HepG2 (cell line): ENCODE results near the gene TBC1D7. TPM values are rescaled to one million over a fixed set of nuclear protein-coding genes. Genes with fewer than 3 reads are reported as not detected.

ENCODE experiments used
- GLI4 ChIP-seq: sonication (generic); formaldehyde crosslinking; IDR thresholded peaks from 2 replicates; pipeline ENCODE4 v1.5.1; 2020; ENCODE audit warnings: missing genetic modification reagents, mild to moderate bottlenecking, moderate library complexity, borderline replicate concordance
- MXD4 ChIP-seq: IDR thresholded peaks from 2 replicates; pipeline ENCODE4 v1.6.1; 2016; ENCODE audit warnings: mild to moderate bottlenecking, missing biosample characterization, missing genetic modification reagents
- POGK ChIP-seq: sonication (generic); formaldehyde crosslinking; conservative IDR thresholded peaks from 2 replicates; pipeline ENCODE4 v1.8.0; 2022; ENCODE audit warnings: mild to moderate bottlenecking, moderate library complexity, missing genetic modification reagents
- SYNCRIP ChIP-seq: fragments of 200-400 bp; formaldehyde crosslinking; IDR thresholded peaks from 2 replicates; pipeline ENCODE4 v1.6.1; 2018; ENCODE audit warnings: mild to moderate bottlenecking, low read depth, low read length; ENCODE audit not compliant: insufficient read depth
- ZBTB40 ChIP-seq, 2 experiments: fragments of 450-650 bp in 1 of 2; sonication (generic) in 1 of 2; formaldehyde crosslinking in 1 of 2; IDR thresholded peaks; 2 replicates each; pipeline versions ENCODE4 v1.6.1 to v1.8.0; 2016 to 2022; ENCODE audit warnings: antibody characterized with exemption in 1 of 2, mild to moderate bottlenecking in 1 of 2, missing genetic modification reagents in 1 of 2
- ZNF12 ChIP-seq: sonication (generic); formaldehyde crosslinking; IDR thresholded peaks from 2 replicates; pipeline ENCODE4 v1.5.0; 2020; ENCODE audit warnings: missing genetic modification reagents
- ZNF264 ChIP-seq: sonication (generic); formaldehyde crosslinking; IDR thresholded peaks from 2 replicates; pipeline ENCODE4 v1.4.0; 2020; ENCODE audit warnings: missing genetic modification reagents
- ZNF335 ChIP-seq: sonication (generic); formaldehyde crosslinking; IDR thresholded peaks from 2 replicates; pipeline ENCODE4 v1.4.0; 2020; ENCODE audit warnings: missing genetic modification reagents
- polyA plus RNA-seq, 8 experiments: library from polyadenylated mRNA; depleted of rRNA in 3 of 8; stranded (reverse) in 7 of 8; unstranded in 1 of 8; fragments of >200 nt; fragmentation: Illumina TruSeq in 4 of 8; extraction: Trizol in 4 of 8; gene quantifications; 2 replicates each; pipeline versions ENCODE4 v1.2.1 to v1.2.3, GENCODE V29; 2011 to 2016; ENCODE audit warnings: low read depth in 4 of 8, missing spikeins in 1 of 8, mixed read lengths in 1 of 8; ENCODE audit not compliant: insufficient read depth in 1 of 8
- total RNA-seq, 5 experiments: library from RNA; depleted of rRNA; stranded (reverse); fragments of >200 nt; fragmentation: Illumina TruSeq; extraction: Trizol; gene quantifications; 2 replicates each; pipeline ENCODE4 v1.2.3, GENCODE V29; 2016; ENCODE audit warnings: low read depth in 1 of 5
- TF ChIP-seq, protein P1 (sequence below): sonication (generic); formaldehyde crosslinking; IDR thresholded peaks from 2 replicates; pipeline ENCODE4 v1.8.0; 2023; ENCODE audit warnings: mild to moderate bottlenecking, missing genetic modification reagents
- TF ChIP-seq, protein P2 (sequence below): sonication (generic); formaldehyde crosslinking; IDR thresholded peaks from 2 replicates; pipeline ENCODE4 v1.4.0; 2020; ENCODE audit warnings: missing genetic modification reagents

Gene TBC1D7
- total and polyA plus RNA-seq, 2 of the 13 experiments (the other 11 are each of a cell fraction or from before 2014, with no cell fraction given) = 23.3 to 30.8 TPM

DNA sequence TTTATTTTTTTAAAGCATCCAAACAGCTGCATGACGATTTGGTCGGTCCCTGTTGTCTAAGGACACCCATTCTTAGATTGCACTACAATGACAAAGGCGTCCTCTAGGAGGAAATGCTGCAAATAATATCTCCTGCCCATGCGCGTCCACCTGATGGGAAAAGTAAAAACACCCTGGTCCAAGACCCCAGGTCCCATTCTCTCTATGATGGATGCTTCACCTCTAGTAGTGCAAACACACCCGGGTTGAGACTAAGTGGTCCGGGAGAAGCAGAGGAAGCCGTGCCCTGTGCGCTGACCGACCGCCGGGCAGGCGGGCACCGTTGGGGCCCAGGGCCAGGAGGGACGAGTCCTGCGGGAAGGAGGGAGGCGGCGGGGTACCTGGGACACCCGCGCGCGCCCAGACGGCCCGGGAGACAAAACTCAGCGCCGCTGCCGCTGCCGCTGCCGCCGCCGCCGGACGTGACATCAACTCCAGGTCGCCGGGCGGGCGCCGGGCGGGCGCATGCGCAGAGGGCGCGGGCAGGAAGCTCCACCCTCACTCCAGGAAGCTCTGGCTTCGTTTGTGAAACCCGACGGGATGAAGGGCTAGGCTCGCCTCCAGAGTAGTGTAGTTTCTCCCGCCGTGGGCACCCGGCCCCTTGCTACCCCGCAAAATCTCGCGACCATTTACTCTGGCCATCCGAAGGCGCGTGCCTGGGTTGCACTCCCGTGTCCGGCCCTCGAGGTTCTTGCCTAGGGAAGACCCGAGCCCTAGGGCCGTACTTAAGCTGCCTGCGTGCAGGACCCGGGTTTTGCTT is at the start of gene TBC1D7 (continued):
- TF ChIP-seq ZNF264 (CRISPR knock-in tag) = peak; percentile 33; the same call in 1 of the 2 replicates
- TF ChIP-seq ZNF335 (CRISPR knock-in tag) = no peak; the same call in 1 of the 2 replicates
- TF ChIP-seq, protein P1, sequence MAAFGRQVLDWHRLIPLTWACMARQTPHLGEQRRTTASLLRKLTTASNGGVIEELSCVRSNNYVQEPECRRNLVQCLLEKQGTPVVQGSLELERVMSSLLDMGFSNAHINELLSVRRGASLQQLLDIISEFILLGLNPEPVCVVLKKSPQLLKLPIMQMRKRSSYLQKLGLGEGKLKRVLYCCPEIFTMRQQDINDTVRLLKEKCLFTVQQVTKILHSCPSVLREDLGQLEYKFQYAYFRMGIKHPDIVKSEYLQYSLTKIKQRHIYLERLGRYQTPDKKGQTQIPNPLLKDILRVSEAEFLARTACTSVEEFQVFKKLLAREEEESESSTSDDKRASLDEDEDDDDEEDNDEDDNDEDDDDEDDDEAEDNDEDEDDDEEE (CRISPR knock-in tag) = no peak; the same call in 1 of the 2 replicates
- no peak; the same call in 1 of the 2 replicates for TF ChIP-seq MXD4
- TF ChIP-seq POGK (CRISPR knock-in tag) = peak; percentile 31
- no peak; the same call in 1 of the 2 replicates for TF ChIP-seq ZNF12 (CRISPR knock-in tag)
- TF ChIP-seq, protein P2, sequence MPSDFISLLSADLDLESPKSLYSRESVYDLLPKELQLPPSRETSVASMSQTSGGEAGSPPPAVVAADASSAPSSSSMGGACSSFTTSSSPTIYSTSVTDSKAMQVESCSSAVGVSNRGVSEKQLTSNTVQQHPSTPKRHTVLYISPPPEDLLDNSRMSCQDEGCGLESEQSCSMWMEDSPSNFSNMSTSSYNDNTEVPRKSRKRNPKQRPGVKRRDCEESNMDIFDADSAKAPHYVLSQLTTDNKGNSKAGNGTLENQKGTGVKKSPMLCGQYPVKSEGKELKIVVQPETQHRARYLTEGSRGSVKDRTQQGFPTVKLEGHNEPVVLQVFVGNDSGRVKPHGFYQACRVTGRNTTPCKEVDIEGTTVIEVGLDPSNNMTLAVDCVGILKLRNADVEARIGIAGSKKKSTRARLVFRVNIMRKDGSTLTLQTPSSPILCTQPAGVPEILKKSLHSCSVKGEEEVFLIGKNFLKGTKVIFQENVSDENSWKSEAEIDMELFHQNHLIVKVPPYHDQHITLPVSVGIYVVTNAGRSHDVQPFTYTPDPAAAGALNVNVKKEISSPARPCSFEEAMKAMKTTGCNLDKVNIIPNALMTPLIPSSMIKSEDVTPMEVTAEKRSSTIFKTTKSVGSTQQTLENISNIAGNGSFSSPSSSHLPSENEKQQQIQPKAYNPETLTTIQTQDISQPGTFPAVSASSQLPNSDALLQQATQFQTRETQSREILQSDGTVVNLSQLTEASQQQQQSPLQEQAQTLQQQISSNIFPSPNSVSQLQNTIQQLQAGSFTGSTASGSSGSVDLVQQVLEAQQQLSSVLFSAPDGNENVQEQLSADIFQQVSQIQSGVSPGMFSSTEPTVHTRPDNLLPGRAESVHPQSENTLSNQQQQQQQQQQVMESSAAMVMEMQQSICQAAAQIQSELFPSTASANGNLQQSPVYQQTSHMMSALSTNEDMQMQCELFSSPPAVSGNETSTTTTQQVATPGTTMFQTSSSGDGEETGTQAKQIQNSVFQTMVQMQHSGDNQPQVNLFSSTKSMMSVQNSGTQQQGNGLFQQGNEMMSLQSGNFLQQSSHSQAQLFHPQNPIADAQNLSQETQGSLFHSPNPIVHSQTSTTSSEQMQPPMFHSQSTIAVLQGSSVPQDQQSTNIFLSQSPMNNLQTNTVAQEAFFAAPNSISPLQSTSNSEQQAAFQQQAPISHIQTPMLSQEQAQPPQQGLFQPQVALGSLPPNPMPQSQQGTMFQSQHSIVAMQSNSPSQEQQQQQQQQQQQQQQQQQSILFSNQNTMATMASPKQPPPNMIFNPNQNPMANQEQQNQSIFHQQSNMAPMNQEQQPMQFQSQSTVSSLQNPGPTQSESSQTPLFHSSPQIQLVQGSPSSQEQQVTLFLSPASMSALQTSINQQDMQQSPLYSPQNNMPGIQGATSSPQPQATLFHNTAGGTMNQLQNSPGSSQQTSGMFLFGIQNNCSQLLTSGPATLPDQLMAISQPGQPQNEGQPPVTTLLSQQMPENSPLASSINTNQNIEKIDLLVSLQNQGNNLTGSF (CRISPR knock-in tag) = no peak
- TF ChIP-seq ZBTB40 (IDR thresholded peaks at IDR 0.05) = no peak
- TF ChIP-seq ZBTB40 (CRISPR knock-in tag; IDR thresholded peaks at IDR 0.05) = peak; percentile 82
- TF ChIP-seq GLI4 (CRISPR knock-in tag) = no peak
- no peak for TF ChIP-seq SYNCRIP
